ENCODE data around the gene LRP2. TPM values are rescaled to one million over a fixed set of nuclear protein-coding genes. Genes with fewer than 3 reads are reported as not detected.

Gene LRP2
- total RNA-seq, 1 experiment from 2014 or later: not detected

DNA sequence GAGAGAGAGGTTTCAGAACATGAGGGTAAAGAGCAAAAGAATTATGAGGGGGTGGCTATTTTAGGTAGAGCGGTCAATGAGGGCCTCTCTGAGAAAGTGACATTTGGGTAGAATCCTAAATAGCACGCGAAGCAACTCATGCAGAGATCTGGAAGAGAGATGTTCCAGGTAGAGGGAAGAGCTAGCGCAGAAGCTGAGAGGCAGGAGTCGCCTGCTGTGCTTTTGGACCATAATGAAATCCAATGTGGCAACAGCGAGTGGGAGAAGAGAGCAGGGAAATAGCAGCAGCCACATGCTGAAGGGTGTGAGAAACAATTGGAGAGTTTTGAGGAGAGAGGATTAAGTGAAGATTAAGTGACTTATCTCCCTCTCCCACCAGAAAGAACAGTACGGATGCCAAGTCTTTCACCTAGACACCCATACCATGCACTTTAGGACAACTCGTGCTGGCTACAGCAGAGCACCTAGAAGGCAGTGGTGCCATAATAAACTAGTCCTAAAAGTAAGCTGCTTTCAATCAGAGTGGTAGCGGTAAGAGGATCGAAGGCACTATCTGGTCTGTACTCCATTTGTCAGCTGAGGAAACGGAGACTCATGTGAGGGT is 129.7 kb downstream of the LRP2 start:
- no peaks in the 10 kb centered on the region for H3K9me2 ChIP-seq (replicated peaks; ENCODE audit: insufficient read depth, low read length)
- H3K4me3 ChIP-seq (ENCODE audit: low read length): no peak overlapping the region
- H3K27ac ChIP-seq (ENCODE audit: low read length): no peak overlapping the region
- H4K20me1 ChIP-seq (ENCODE audit: insufficient read depth, low read depth, low read length): no peaks in the 10 kb centered on the region
- no peaks in the 10 kb centered on the region for H3K36me3 ChIP-seq (ENCODE audit: insufficient read depth, low read length)
- no peaks in the 10 kb centered on the region for H3K4me1 ChIP-seq (ENCODE audit: low read length)
- H3K9ac ChIP-seq (ENCODE audit: low read length): no peak overlapping the region
- H3K79me2 ChIP-seq (ENCODE audit: low read length): no peaks in the 10 kb centered on the region
- H3K9me3 ChIP-seq (ENCODE audit: low read length): no peaks in the 10 kb centered on the region
- no peak for DNase-seq
- no peak overlapping the region for H2AFZ ChIP-seq (ENCODE audit: low read length)
- H3K27me3 ChIP-seq (ENCODE audit: low read length): no peaks in the 10 kb centered on the region
- no peak overlapping the region for H3K4me2 ChIP-seq (ENCODE audit: low read depth, low read length, poor library complexity, severe bottlenecking)

DNA sequence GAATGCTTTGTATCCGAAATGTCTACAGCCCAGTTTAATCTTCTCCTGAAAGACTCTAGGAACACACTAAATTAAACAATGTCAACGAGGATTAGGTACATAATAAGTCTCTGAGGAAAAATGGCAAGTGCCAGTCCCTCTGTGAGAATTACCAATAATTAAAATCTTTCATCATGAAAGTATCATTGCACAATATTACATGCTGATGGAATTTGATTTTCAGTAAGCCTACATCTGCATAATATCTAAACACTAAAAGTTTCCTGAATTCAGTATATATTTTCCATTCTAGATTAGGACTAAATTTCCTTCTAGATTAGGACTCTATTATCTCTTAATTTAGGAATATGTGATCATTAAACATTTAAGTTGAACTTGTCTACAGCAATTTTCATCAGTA is 132.1 kb downstream of the LRP2 start:
- no peaks in the 10 kb centered on the region for H3K79me2 ChIP-seq (ENCODE audit: low read length)
- no peaks in the 10 kb centered on the region for H3K4me1 ChIP-seq (ENCODE audit: low read length)
- no peaks in the 10 kb centered on the region for H3K9me3 ChIP-seq (ENCODE audit: low read length)
- no peak overlapping the region for H3K4me2 ChIP-seq (ENCODE audit: low read depth, low read length, poor library complexity, severe bottlenecking)
- H3K36me3 ChIP-seq (ENCODE audit: insufficient read depth, low read length): no peaks in the 10 kb centered on the region
- no peak overlapping the region for H3K4me3 ChIP-seq (ENCODE audit: low read length)
- no peak overlapping the region for H2AFZ ChIP-seq (ENCODE audit: low read length)
- no peak overlapping the region for H3K27ac ChIP-seq (ENCODE audit: low read length)
- H3K27me3 ChIP-seq (ENCODE audit: low read length): no peaks in the 10 kb centered on the region
- no peak overlapping the region for H3K9ac ChIP-seq (ENCODE audit: low read length)
- no peaks in the 10 kb centered on the region for H4K20me1 ChIP-seq (ENCODE audit: insufficient read depth, low read depth, low read length)
- DNase-seq: no peak
- no peaks in the 10 kb centered on the region for H3K9me2 ChIP-seq (replicated peaks; ENCODE audit: insufficient read depth, low read length)

DNA sequence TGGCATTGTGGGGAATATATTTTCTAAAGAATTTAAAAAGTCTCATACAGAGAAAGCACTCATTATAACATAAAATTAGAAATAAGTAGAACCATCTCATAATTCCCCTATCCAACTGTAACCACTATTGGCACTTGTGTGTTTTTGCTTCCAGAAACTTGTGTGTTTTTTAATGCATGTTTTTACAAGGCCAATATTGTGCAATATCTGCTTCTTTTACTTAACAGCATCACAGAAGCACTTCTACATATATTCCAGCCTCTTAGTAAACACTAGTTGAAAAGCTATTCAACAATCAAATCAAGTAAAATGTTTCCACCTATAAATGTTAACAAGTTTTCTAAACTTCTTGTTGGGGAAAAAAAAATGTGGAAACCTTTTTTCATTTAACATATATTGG is 132.7 kb downstream of the LRP2 start:
- Histone ChIP-seq H2AFZ (ENCODE audit: low read length) (no peak overlapping the region), H3K9me2 (replicated peaks; ENCODE audit: insufficient read depth, low read length) (no peaks in the 10 kb centered on the region), H3K9ac (ENCODE audit: low read length) (no peak overlapping the region), H3K36me3 (ENCODE audit: insufficient read depth, low read length) (no peaks in the 10 kb centered on the region), H3K27ac (ENCODE audit: low read length) (no peak overlapping the region), H3K27me3 (ENCODE audit: low read length) (no peaks in the 10 kb centered on the region), H3K4me3 (ENCODE audit: low read length) (no peak overlapping the region), H3K4me2 (ENCODE audit: low read depth, low read length, poor library complexity, severe bottlenecking) (no peak overlapping the region), H3K79me2 (ENCODE audit: low read length) (no peaks in the 10 kb centered on the region), H4K20me1 (ENCODE audit: insufficient read depth, low read depth, low read length) (no peaks in the 10 kb centered on the region), H3K4me1 (ENCODE audit: low read length) (no peaks in the 10 kb centered on the region), H3K9me3 (ENCODE audit: low read length) (no peaks in the 10 kb centered on the region)
- DNase-seq: no peak

DNA sequence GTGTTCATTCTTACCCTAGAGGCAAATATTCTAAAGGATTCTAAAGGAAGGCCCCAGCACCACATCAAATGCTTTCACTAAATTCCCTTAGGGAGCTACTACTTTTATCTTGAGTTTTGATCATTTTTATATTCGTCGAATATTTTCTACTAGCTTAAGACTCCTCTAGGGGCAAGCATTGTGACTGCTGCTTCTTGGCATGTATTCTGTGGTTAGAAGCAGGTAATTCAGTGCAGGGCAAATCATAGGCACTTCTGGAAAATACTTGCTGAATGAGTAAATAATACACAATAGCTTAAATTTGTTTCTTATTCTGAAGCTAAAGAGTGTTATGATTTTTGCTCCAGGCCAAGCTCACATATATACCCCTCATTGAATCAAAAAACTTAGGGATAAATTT is 136.4 kb downstream of the LRP2 start:
- Histone ChIP-seq H3K27me3 (ENCODE audit: low read length) (no peaks in the 10 kb centered on the region), H3K4me3 (ENCODE audit: low read length) (no peak overlapping the region), H2AFZ (ENCODE audit: low read length) (no peak overlapping the region), H3K4me2 (ENCODE audit: low read depth, low read length, poor library complexity, severe bottlenecking) (no peak overlapping the region), H3K79me2 (ENCODE audit: low read length) (no peaks in the 10 kb centered on the region), H3K9me3 (ENCODE audit: low read length) (no peaks in the 10 kb centered on the region), H4K20me1 (ENCODE audit: insufficient read depth, low read depth, low read length) (no peaks in the 10 kb centered on the region), H3K4me1 (ENCODE audit: low read length) (no peaks in the 10 kb centered on the region), H3K27ac (ENCODE audit: low read length) (no peak overlapping the region), H3K9me2 (replicated peaks; ENCODE audit: insufficient read depth, low read length) (no peaks in the 10 kb centered on the region), H3K9ac (ENCODE audit: low read length) (no peak overlapping the region), H3K36me3 (ENCODE audit: insufficient read depth, low read length) (no peaks in the 10 kb centered on the region)
- no peak for DNase-seq

DNA sequence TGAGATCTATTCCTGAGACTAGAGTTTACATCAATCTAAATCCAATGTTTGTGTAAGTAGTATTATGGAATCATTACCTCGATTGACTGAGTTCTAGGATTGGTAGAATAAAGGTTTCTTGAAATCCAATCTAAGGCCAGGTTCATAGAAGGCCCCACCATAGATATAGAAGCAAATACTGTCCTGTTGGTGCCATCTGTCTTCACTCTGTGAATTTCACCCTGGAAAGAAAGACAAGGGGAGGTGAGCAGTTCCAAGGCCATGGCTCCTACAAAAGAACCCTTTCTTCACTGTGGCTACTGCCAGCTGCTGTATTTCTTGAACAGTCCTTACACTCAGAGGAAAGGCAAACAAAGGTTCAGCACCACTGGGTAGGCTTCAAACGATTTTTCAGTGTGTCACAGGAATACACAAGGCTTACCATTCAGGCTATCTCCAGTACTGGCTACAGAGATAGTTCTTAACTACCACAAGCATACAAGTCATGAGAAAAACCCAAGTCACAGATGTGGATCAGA is 137.0 kb downstream of the LRP2 start:
- no peak for DNase-seq
- Histone ChIP-seq H3K79me2 (ENCODE audit: low read length) (no peaks in the 10 kb centered on the region), H3K4me3 (ENCODE audit: low read length) (no peak overlapping the region)

DNA sequence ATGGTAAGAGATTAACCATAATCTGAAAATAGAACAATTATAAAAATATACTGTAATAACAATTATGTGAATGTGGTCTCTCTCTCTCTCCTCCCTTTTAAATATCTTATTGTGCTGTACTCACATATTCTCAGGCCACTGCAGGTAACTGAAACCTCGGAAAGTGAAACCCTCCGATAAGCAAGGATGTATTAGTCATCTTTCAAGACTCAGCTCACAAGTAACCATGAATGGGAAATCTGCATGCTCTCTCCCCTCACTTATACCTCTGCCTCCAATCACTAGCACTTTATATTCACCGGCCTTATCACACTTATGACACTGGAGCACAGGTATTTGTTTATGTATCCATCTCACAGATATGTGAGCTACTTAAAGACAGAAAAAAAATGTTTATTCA is 139.7 kb downstream of the LRP2 start:
- H3K36me3 ChIP-seq (ENCODE audit: insufficient read depth, low read length): no peaks in the 10 kb centered on the region
- H3K27ac ChIP-seq (ENCODE audit: low read length): no peak overlapping the region
- no peak overlapping the region for H2AFZ ChIP-seq (ENCODE audit: low read length)
- no peaks in the 10 kb centered on the region for H3K27me3 ChIP-seq (ENCODE audit: low read length)
- H3K4me1 ChIP-seq (ENCODE audit: low read length): no peaks in the 10 kb centered on the region
- no peaks in the 10 kb centered on the region for H3K79me2 ChIP-seq (ENCODE audit: low read length)
- H3K9ac ChIP-seq (ENCODE audit: low read length): no peak overlapping the region
- H3K4me2 ChIP-seq (ENCODE audit: low read depth, low read length, poor library complexity, severe bottlenecking): no peak overlapping the region
- H3K9me2 ChIP-seq (replicated peaks; ENCODE audit: insufficient read depth, low read length): no peaks in the 10 kb centered on the region
- no peak overlapping the region for H3K4me3 ChIP-seq (ENCODE audit: low read length)
- DNase-seq: no peak
- no peaks in the 10 kb centered on the region for H3K9me3 ChIP-seq (ENCODE audit: low read length)
- no peaks in the 10 kb centered on the region for H4K20me1 ChIP-seq (ENCODE audit: insufficient read depth, low read depth, low read length)

More for the DNA sequence above, 137.0 kb downstream of the LRP2 start:
- Histone ChIP-seq H3K27me3 (ENCODE audit: low read length) (no peaks in the 10 kb centered on the region), H3K9me3 (ENCODE audit: low read length) (no peaks in the 10 kb centered on the region), H2AFZ (ENCODE audit: low read length) (no peak overlapping the region), H4K20me1 (ENCODE audit: insufficient read depth, low read depth, low read length) (no peaks in the 10 kb centered on the region), H3K9ac (ENCODE audit: low read length) (no peak overlapping the region), H3K4me1 (ENCODE audit: low read length) (no peaks in the 10 kb centered on the region), H3K36me3 (ENCODE audit: insufficient read depth, low read length) (no peaks in the 10 kb centered on the region), H3K27ac (ENCODE audit: low read length) (no peak overlapping the region), H3K9me2 (replicated peaks; ENCODE audit: insufficient read depth, low read length) (no peaks in the 10 kb centered on the region), H3K4me2 (ENCODE audit: low read depth, low read length, poor library complexity, severe bottlenecking) (no peak overlapping the region)

DNA sequence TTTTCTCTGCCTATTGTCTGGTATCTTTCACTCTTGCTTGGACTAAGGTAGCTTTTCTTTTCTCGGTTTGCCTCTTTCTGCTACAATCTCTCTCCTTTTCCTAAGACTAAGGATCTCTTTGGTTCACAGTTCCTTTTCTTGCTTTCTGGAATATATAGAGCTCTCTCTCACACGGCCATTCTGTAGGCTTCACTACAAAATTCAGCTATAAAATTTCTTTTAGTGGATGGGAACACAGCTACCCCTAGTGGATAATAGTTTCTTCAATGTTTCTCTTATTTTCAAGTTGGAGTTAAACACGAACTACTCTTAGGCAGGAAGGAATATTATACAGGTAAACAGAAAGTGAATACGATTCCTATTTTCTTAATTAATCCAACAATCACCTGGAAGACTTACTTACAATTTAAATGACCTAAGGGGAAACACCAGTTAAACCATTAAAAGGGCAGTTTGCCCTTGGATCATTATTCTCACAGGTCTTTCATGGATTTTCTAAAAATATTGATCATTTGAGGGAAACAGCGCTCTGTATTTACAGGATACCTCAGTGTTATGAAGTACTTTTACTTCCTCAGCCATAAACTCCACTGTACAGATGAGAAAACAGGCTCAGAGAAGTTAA is 140.5 kb downstream of the LRP2 start:
- H2AFZ ChIP-seq (ENCODE audit: low read length): no peak overlapping the region
- H3K4me2 ChIP-seq (ENCODE audit: low read depth, low read length, poor library complexity, severe bottlenecking): no peak overlapping the region

DNA sequence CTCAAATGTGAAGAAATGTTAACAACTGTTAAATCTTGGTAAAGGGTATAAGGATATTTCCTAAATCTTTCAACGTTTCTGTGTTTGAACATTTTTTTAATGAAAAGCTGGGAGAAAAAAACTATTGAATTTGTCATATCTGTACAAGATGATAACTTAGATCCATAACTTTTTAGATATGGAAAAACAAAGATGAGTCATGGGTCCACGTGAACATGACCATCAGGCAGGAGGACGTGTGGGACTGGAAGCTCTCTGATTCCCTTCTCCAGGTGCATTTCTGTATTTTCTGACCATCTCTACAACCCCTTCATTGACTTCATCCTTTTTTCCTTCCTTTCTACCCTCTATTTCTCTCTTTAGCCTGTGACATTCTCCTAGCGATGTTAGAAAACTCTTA is 151.4 kb downstream of the LRP2 start:
- Histone ChIP-seq H3K36me3 (ENCODE audit: insufficient read depth, low read length) (no peaks in the 10 kb centered on the region), H3K27ac (ENCODE audit: low read length) (no peak overlapping the region), H4K20me1 (ENCODE audit: insufficient read depth, low read depth, low read length) (no peaks in the 10 kb centered on the region), H3K4me2 (ENCODE audit: low read depth, low read length, poor library complexity, severe bottlenecking) (no peak overlapping the region), H3K27me3 (ENCODE audit: low read length) (no peaks in the 10 kb centered on the region), H3K9me3 (ENCODE audit: low read length) (no peaks in the 10 kb centered on the region), H3K4me3 (ENCODE audit: low read length) (no peak overlapping the region), H3K79me2 (ENCODE audit: low read length) (no peaks in the 10 kb centered on the region), H3K9me2 (replicated peaks; ENCODE audit: insufficient read depth, low read length) (no peaks in the 10 kb centered on the region), H3K9ac (ENCODE audit: low read length) (no peak overlapping the region), H2AFZ (ENCODE audit: low read length) (no peak overlapping the region), H3K4me1 (ENCODE audit: low read length) (no peaks in the 10 kb centered on the region)
- DNase-seq: no peak

More for the DNA sequence above, 140.5 kb downstream of the LRP2 start:
- Histone ChIP-seq H3K36me3 (ENCODE audit: insufficient read depth, low read length) (no peaks in the 10 kb centered on the region), H4K20me1 (ENCODE audit: insufficient read depth, low read depth, low read length) (no peaks in the 10 kb centered on the region), H3K27me3 (ENCODE audit: low read length) (no peaks in the 10 kb centered on the region), H3K27ac (ENCODE audit: low read length) (no peak overlapping the region), H3K9ac (ENCODE audit: low read length) (no peak overlapping the region), H3K79me2 (ENCODE audit: low read length) (no peaks in the 10 kb centered on the region), H3K4me3 (ENCODE audit: low read length) (no peak overlapping the region), H3K9me3 (ENCODE audit: low read length) (no peaks in the 10 kb centered on the region), H3K4me1 (ENCODE audit: low read length) (no peaks in the 10 kb centered on the region), H3K9me2 (replicated peaks; ENCODE audit: insufficient read depth, low read length) (no peaks in the 10 kb centered on the region)
- DNase-seq: peak; percentile 75
